ENCODE results near the gene ZNF521.

Gene ZNF521

GRCh38 chr18:25177631-25178030 lies 174.3 kb downstream of the ZNF521 start:
- no peaks in the 10 kb centered on the region for H3K36me3 ChIP-seq
- no peaks in the 10 kb centered on the region for H3K27me3 ChIP-seq
- no peaks in the 10 kb centered on the region for H3K4me1 ChIP-seq
- no peak for DNase-seq
- H3K9me3 ChIP-seq: no peaks in the 10 kb centered on the region
- H3K4me3 ChIP-seq (ENCODE audit: low read depth, low read length): no peak overlapping the region
- TF ChIP-seq, protein P1, sequence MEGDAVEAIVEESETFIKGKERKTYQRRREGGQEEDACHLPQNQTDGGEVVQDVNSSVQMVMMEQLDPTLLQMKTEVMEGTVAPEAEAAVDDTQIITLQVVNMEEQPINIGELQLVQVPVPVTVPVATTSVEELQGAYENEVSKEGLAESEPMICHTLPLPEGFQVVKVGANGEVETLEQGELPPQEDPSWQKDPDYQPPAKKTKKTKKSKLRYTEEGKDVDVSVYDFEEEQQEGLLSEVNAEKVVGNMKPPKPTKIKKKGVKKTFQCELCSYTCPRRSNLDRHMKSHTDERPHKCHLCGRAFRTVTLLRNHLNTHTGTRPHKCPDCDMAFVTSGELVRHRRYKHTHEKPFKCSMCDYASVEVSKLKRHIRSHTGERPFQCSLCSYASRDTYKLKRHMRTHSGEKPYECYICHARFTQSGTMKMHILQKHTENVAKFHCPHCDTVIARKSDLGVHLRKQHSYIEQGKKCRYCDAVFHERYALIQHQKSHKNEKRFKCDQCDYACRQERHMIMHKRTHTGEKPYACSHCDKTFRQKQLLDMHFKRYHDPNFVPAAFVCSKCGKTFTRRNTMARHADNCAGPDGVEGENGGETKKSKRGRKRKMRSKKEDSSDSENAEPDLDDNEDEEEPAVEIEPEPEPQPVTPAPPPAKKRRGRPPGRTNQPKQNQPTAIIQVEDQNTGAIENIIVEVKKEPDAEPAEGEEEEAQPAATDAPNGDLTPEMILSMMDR (IDR thresholded peaks at IDR 0.05; ENCODE audit: low read depth, low read length): no peak

GRCh38 chr18:25176518-25177042 lies 175.4 kb downstream of the ZNF521 start:
- Histone ChIP-seq H3K4me1 (no peaks in the 10 kb centered on the region), H3K4me3 (ENCODE audit: low read depth, low read length) (no peak overlapping the region), H3K36me3 (no peaks in the 10 kb centered on the region), H3K27me3 (no peaks in the 10 kb centered on the region), H3K9me3 (no peaks in the 10 kb centered on the region)
- TF ChIP-seq, protein P1 (IDR thresholded peaks at IDR 0.05; ENCODE audit: low read depth, low read length): no peak
- no peak for DNase-seq

GRCh38 chr18:25175558-25176517 lies 176.1 kb downstream of the ZNF521 start:
- Histone ChIP-seq H3K27me3 (no peaks in the 10 kb centered on the region), H3K4me3 (ENCODE audit: low read depth, low read length) (no peak overlapping the region), H3K4me1 (no peaks in the 10 kb centered on the region), H3K36me3 (no peaks in the 10 kb centered on the region), H3K9me3 (no peaks in the 10 kb centered on the region)
- no peak for DNase-seq
- TF ChIP-seq, protein P1 (IDR thresholded peaks at IDR 0.05; ENCODE audit: low read depth, low read length): no peak

DNA sequence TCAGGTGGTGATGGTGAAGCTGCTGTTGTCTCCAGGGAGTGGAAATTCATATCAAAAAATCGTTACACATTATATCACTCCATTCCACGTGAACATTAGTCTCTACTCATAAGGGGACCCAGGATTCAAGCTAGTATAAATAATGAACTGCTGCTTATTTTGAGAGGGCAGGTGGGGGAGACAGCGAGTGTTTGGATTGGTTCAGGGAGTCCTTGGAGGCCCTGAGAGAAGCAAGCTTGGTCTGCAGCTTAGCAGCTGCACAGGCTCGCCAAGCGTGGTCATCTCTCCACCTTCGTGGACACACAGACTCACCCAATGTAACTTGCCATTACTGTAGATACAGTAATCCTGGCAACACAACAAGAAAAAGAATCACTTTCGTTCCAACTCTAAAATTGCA lies 177.6 kb downstream of the ZNF521 start:
- H3K36me3 ChIP-seq: no peaks in the 10 kb centered on the region
- TF ChIP-seq, protein P1 (IDR thresholded peaks at IDR 0.05; ENCODE audit: low read depth, low read length): no peak
- H3K4me1 ChIP-seq: no peaks in the 10 kb centered on the region
- H3K4me3 ChIP-seq (ENCODE audit: low read depth, low read length): no peak overlapping the region
- H3K27me3 ChIP-seq: no peaks in the 10 kb centered on the region
- no peaks in the 10 kb centered on the region for H3K9me3 ChIP-seq
- no peak for DNase-seq

GRCh38 chr18:25171334-25171733 lies 180.6 kb downstream of the ZNF521 start:
- Histone ChIP-seq H3K4me3 (ENCODE audit: low read depth, low read length) (no peak overlapping the region), H3K36me3 (no peaks in the 10 kb centered on the region), H3K9me3 (no peaks in the 10 kb centered on the region), H3K4me1 (no peaks in the 10 kb centered on the region), H3K27me3 (no peaks in the 10 kb centered on the region)
- TF ChIP-seq, protein P1 (IDR thresholded peaks at IDR 0.05; ENCODE audit: low read depth, low read length): no peak
- DNase-seq: no peak

- TF ChIP-seq, protein P1 (IDR thresholded peaks at IDR 0.05; ENCODE audit: low read depth, low read length): no peak
- H3K4me3 ChIP-seq (ENCODE audit: low read depth, low read length): no peak overlapping the region
- no peaks in the 10 kb centered on the region for H3K27me3 ChIP-seq
- no peaks in the 10 kb centered on the region for H3K9me3 ChIP-seq
- no peaks in the 10 kb centered on the region for H3K4me1 ChIP-seq
- DNase-seq: no peak
- no peaks in the 10 kb centered on the region for H3K36me3 ChIP-seq
Observed at GRCh38 chr18:25170402-25170801, 181.6 kb downstream of the ZNF521 start.

Measured in BE2C (cell line).